Kidney tubule cell (primary cell): ENCODE results near the gene HEXD.
"Not testable (repeated sequence)": the region's sequence is repeated elsewhere in the genome, so short reads cannot be mapped to it uniquely, and the experiment has no call there.

Experiments used
- DNase-seq: peaks from one replicate; pipeline ENCODE4 v3.0.0-alpha.2; 2018; ENCODE audit warnings: low spot score

HEXD gene

GRCh38 chr17:82440991-82441627 lies 23.0 kb downstream of the HEXD start:
- no peak for DNase-seq

GRCh38 chr17:82441691-82442487 lies 23.7 kb downstream of the HEXD start:
- no peak for DNase-seq

GRCh38 chr17:82442643-82443464 lies 24.7 kb downstream of the HEXD start:
- DNase-seq: no peak

GRCh38 chr17:82443465-82444283 lies 25.5 kb downstream of the HEXD start:
- no peak for DNase-seq

- no peak for DNase-seq
These were observed 26.2 kb downstream of the HEXD start for GRCh38 chr17:82444284-82444893.

- no peak for DNase-seq
These were observed 26.9 kb downstream of the HEXD start for GRCh38 chr17:82444941-82445521.

GRCh38 chr17:82445542-82445941 lies 27.4 kb downstream of the HEXD start:
- peak; percentile 18 for DNase-seq

GRCh38 chr17:82446124-82446523 lies 28.0 kb downstream of the HEXD start:
- no peak for DNase-seq

GRCh38 chr17:82446649-82447048 lies 28.5 kb downstream of the HEXD start:
- DNase-seq: no peak

GRCh38 chr17:82447876-82448275 lies 29.7 kb downstream of the HEXD start:
- no peak for DNase-seq

GRCh38 chr17:82449131-82449882 lies 31.2 kb downstream of the HEXD start:
- no peak for DNase-seq

GRCh38 chr17:82449883-82450356 lies 31.8 kb downstream of the HEXD start:
- DNase-seq: no peak

GRCh38 chr17:82450357-82451106 lies 32.4 kb downstream of the HEXD start, which contains the start of gene CYBC1:
Gene CYBC1 (minus strand): TSS chr17:82450752. CDS start chr17:82449254, 1,498 bp downstream.
- DNase-seq: peak; percentile 92

- DNase-seq: no peak
These were observed 34.0 kb downstream of the HEXD start for GRCh38 chr17:82452162-82452561.

- not testable (repeated sequence) for DNase-seq
These were observed 35.0 kb downstream of the HEXD start for GRCh38 chr17:82453151-82453550.

GRCh38 chr17:82453706-82454105 lies 35.6 kb downstream of the HEXD start:
- DNase-seq: not testable (repeated sequence)

- no peak for DNase-seq
These were observed 39.2 kb downstream of the HEXD start for GRCh38 chr17:82457073-82457928.

GRCh38 chr17:82457929-82458178 lies 39.7 kb downstream of the HEXD start:
- no peak for DNase-seq
